Astrocyte (in vitro differentiated cells and primary cell): Measurements from ENCODE around the gene BTBD1.

Experiments
- EZH2 ChIP-seq: IDR thresholded peaks from 2 replicates; pipeline ENCODE4 v1.6.1; 2012; ENCODE audit warnings: mild to moderate bottlenecking, low read length, inconsistent platforms; ENCODE audit not compliant: insufficient read depth
- TF ChIP-seq, protein P1 (sequence below): IDR thresholded peaks from 2 replicates; pipeline ENCODE4 v1.5.1; 2011; ENCODE audit warnings: low read depth, mild to moderate bottlenecking, inconsistent platforms, low read length, moderate library complexity; ENCODE audit not compliant: insufficient read depth

DNA sequence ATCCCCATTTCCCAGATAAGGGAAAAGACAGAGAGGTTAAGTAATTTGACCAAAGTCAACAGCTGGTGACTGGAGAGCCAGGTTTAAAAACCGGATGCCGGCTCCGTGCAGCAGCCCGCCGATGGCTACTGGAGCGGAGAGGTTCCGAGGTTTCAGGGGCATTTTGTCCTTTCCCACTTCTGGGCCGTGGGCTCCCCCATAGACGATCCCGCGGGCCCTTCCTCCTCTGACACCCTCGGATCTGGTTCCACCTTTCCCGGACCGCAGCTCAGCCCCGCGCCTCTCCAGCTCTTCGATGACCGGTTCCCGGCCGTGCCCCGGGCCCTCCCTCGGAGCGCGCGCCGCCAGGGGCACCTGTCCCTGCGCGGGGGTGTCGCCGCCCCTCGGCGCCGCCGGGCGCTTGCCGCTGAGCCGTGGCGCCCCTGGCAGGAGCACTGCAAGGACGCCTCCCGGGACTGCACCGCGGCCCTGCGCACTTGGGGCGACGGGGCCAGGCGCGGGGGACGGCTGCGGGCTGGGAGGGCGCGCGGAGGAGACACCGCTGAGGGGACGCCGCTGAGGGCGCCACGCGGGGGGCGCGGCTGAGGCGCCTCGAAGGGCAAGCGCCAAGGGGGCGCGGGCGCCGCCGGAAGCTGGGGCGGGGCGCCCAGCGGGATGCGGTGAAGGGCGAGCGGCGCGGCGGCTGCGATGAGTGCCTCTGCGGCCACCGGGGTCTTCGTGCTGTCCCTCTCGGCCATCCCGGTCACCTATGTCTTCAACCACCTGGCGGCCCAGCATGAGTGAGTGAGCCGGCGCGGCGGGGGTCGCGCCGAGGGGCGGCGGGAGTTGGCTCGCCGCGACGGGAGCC, 40.2 kb upstream of the BTBD1 start, which contains the start of gene TM6SF1:
- TF ChIP-seq, protein P1, sequence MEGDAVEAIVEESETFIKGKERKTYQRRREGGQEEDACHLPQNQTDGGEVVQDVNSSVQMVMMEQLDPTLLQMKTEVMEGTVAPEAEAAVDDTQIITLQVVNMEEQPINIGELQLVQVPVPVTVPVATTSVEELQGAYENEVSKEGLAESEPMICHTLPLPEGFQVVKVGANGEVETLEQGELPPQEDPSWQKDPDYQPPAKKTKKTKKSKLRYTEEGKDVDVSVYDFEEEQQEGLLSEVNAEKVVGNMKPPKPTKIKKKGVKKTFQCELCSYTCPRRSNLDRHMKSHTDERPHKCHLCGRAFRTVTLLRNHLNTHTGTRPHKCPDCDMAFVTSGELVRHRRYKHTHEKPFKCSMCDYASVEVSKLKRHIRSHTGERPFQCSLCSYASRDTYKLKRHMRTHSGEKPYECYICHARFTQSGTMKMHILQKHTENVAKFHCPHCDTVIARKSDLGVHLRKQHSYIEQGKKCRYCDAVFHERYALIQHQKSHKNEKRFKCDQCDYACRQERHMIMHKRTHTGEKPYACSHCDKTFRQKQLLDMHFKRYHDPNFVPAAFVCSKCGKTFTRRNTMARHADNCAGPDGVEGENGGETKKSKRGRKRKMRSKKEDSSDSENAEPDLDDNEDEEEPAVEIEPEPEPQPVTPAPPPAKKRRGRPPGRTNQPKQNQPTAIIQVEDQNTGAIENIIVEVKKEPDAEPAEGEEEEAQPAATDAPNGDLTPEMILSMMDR, result no peak
- TF ChIP-seq EZH2, result peak; percentile 88
